HG02943 (cell line): ENCODE data around the gene HLCS.

Experiments
- ATAC-seq: cut with Tn5 transposase; IDR thresholded peaks from one replicate; pipeline ENCODE4 v1.9.1; 2021; ENCODE audit warnings: mild to moderate bottlenecking, low read depth, moderate library complexity; ENCODE audit not compliant: unreplicated experiment

The HLCS gene

DNA sequence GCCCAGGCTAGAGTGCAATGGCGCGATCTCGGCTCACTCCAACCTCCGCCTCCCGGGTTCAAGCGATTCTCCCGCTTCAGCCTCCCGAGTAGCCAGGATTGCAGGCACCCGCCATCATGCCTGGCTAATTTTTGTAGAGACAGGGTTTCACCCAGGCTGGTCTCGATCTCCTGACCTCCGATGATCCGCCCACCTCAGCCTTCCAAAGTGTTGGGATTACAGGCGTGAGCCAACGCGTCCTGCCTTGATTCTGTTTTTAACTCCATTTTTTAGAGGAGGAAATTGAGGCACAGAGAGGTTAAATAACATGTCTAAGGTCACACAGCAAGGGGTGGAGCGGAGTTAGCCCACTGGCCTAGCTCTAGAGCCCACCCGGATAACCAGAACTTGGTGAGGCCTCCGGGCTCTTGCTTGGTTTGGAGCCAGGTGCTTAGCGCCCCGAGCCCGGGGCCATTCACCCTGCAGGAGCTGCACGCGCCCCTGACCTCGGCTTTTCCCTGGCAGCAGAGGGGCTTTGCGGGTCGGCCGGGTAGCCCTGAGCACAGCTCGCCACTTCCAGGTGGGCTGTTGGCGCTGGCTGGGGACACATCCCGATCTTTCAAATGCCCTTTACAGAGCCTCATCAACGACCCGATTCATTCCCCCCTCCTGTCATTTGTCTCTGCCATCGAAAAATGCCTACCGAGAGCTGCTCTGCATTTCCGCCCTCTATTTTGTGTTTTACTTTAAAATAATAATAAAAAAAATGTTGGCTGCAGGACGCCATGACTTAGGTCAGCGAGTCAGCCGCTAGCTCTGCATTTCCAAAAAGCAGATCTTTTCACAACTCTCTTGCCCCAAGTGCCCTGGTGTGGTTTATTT is 256.4 kb downstream of the HLCS start:
- no peak for ATAC-seq

DNA sequence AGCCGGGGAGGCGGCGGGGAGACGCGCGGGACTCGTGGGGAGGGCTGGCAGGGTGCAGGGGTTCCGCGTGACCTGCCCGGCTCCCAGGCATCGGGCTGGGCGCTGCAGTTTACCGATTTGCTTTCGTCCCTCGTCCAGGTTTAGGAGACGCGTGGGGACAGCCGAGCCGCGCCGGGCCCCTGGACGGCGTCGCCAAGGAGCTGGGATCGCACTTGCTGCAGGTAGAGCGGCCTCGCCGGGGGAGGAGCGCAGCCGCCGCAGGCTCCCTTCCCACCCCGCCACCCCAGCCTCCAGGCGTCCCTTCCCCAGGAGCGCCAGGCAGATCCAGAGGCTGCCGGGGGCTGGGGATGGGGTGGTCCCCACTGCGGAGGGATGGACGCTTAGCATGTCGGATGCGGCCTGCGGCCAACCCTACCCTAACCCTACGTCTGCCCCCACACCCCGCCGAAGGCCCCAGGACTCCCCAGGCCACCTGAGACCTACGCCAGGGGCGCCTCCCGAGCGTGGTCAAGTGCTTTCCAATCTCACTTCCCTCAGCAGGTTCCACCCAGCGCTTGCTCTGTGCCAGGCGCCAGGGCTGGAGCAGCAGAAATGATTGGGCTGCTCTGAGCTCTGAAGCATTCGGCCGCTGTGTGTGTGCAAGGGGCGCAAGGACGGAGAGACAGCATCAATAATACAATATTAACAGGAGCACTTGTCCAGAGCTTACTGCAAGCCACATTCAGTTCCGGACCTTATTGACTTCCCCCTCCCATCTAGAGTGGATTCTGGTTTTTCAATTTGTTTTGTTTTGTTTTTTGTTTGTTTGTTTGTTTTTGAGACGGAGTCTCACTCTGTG is 257.2 kb downstream of the HLCS start:
- no peak for ATAC-seq

DNA sequence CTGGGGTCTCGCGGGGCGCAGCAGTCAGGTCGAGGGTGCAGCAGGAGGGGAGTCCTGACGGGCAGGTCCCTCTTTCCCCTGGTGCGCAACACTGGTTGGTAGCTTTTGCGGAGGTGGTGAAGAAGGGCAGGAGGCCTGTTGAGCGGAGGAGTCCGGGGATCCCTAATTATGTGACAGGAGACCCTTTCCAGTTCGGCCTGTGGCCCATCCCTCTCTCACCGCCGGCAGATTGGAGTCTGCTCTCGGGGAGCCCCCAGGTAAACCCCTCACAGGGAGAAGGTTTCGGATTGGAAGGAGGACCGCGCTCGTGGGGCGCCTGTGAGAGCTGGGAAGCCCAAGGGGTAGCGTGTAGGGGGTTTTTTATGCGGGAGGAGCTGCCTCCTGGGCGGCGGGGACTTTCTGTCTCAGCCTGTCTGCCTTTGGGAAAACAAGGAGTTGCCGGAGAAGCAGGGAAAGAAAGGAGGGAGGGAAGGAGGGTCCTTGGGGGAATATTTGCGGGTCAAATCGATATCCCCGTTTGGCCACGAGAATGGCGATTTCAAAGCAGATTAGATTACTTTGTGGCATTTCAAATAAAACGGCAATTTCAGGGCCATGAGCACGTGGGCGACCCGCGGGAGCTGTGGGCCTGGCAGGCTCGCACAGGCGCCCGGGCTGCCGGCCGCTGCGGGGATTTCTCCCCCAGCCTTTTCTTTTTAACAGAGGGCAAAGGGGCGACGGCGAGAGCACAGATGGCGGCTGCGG is 258.0 kb downstream of the HLCS start:
- no peak for ATAC-seq

DNA sequence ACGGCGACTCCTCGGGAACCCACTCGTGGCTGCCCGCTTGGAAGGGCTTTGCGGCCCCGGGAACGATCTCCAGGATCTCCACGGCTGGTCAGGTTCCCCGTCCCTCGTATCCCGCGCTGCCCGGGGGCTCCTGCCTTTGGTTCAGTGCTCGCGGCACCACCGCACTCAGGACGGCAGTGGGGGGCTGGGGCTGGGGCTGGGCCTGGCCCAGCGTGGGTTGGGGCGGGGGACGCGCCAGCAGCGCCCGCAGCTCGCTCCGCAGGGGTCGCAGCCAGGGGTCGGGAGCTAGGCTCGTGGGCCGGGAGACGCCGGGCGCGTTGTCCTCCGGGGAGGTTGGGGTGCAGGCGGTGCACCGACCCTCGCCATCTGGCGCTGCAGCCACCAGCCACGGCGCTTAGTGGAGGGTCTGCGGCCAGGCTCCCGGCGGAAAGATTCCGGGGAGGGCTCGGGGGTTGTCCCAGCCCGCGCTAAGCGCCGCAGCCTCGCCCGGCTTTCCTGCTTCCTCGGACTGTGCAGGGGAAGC is 258.6 kb downstream of the HLCS start:
- no peak for ATAC-seq

DNA sequence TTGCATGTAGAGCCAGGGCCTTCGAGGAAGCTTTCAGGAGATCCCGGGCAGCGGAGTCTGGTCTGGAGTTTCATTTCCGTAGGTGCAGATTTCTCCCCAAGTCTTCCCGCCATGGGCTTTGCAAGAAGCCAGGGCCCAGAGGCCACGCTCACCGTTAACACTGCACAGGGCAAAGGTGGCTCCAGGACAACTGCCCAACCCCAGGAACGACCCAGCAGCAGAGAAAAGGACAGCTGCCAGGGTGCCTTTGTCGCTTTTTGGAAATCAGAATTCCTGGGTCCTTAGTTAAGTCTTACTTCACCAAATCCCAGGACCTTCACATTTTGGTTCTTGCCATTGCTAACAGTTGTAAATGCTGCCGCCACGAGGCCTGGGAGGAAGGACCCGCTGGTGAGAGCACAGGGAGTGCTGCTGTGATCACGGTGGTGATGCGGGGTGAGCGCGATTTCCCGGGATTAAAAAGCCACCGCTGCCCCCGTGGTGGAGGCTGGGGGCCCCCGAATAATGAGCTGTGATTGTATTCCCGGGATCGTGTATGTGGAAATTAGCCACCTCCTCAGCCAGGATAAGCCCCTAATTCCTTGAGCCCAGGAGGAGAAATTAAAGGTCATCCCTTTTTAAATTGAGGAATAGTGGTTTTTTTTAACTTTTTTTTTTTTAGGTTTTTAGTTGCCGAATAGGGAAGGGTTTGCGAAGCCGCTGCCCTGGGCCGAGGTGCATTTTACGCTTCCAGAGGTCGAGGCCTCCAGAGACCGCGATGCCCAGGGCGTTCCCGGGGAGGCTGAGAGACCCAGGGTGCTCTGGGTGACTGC is 259.3 kb downstream of the HLCS start:
- no peak for ATAC-seq

DNA sequence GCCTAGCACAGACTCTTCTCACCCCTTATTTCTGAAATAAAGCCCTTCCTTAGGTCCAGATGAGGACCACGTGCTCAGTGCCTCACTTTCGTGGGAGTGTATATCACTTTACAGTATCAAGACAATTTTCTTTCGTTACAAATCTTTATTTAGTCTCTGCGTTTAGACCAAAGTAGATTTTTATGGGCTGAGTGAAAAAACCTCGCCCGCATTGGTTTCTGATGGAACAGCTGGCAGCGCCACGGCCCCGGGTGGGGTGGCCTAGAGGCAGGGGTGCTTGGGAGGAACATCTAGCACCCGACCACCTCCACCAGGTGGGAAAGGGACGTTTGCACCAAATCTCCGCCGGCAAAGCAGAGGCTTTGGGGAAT is 260.0 kb downstream of the HLCS start:
- no peak for ATAC-seq

DNA sequence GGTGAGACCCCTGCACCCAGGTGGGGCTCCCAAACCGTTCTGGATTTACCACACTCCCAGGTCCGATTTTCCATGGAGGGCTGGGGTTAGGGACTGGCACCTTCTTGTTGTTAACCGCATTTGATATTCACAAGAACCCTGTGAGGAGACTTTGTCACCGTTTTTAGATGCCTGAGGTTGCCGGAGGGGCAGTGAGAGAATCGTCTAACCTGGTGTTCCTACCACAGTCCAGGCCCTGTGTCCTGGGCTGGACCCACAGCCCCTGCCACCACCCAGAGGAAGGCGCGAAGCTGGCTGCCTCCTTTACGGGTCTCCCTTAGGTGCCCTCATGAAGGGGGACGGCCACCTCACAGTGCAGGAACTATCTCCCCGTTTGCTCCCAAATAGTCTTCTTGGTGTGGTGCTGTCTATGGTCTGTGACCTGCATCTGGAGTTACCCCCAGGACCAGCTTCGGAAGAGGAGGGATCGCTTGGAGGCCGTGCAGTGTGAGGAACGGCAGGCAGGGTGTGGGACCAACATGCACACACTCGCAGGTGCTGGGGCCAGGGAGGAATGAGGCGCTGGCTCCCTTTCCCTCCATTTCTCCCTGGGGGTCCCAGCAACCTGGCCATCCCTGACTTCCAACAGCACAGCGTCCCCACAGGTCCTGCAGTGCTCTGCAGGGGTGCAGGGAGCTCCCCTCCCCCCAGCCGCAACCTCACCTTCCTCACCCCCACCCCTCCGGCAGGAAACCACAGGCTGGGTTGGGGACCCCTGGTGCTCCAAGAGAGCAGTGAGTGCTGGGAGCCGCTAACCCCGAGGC is 260.6 kb downstream of the HLCS start:
- ATAC-seq: no peak

DNA sequence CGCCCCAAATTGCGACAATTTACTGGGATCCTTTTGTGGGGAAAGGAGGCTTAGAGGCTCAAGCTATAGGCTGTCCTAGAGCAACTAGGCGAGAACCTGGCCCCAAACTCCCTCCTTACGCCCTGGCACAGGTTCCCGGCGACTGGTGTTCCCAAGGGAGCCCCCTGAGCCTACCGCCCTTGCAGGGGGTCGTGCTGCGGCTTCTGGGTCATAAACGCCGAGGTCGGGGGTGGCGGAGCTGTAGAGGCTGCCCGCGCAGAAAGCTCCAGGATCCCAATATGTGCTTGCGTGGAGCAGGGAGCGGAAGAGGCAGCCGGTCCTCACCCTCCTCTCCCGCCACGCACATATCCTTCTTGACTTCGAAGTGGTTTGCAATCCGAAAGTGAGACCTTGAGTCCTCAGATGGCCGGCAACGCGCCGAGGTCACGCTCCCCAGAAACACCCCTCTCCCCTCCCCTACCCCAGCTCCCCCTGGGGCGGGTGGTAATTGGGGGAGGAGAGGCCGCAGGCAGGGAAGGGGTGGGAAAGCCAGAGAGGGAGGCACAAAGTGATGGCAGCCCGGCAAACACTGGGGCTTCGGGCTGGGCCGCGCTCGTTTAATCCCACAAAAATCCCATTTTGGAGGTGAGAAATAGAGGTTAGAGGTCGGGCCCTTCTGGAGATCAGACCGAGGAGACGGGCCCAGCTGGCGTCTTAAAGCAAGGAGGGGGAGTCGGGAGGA is 261.4 kb downstream of the HLCS start:
- ATAC-seq: no peak

DNA sequence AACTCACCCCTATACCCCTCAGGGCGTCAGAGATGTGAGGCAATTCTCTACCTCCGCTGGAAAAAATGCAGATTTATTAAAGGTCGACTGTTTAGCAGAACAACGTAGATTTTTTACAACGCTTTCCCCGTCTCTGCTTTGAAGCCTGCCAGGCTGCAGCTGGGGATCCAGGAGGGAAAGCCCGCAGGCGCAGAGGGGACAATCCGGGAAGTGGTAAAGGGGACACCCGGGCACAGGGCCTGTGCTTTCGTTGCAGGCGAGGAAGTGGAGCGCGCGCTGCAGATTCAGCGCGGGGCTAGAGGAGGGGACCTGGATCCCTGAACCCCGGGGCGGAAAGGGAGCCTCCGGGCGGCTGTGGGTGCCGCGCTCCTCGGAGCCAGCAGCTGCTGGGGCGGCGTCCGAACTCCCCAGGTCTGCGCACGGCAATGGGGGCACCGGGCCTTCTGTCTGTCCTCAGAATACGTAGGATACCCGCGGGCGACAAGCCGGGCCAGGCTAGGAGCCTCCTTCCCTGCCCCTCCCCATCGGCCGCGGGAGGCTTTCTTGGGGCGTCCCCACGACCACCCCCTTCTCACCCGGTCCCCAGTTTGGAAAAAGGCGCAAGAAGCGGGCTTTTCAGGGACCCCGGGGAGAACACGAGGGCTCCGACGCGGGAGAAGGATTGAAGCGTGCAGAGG is 262.1 kb downstream of the HLCS start:
- ATAC-seq: no peak

DNA sequence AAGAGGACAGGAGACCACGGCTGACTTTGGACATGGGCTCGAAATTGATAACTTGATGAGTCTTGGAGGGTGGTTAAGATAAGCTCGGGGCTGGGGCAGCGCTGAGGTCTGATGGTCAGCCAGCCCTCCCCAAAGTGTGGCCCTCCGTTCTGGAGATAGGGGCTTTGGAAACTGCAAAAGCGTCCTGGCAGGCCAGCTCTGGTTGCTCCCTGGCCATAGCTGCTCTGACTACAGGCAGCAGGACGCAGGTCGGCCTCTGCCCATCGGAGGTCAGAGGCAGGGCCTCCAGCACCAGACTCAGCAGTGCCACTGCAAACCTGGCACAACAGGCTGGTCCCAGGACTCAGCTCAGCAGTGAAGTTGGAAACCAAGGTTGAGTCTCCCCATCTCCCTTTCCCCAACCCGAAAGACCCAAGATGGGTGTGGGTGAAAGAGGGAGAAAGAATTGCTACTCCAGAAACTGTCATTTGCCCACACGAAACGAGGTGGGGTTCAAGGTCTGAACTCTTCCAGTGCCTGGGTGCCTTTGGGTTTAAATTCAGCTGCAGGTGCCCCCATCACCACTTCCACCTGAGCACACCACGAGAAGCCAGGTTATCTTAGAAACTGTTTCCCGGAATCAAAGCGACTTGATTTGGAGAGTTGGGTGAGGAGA is 262.7 kb downstream of the HLCS start:
- ATAC-seq: no peak

DNA sequence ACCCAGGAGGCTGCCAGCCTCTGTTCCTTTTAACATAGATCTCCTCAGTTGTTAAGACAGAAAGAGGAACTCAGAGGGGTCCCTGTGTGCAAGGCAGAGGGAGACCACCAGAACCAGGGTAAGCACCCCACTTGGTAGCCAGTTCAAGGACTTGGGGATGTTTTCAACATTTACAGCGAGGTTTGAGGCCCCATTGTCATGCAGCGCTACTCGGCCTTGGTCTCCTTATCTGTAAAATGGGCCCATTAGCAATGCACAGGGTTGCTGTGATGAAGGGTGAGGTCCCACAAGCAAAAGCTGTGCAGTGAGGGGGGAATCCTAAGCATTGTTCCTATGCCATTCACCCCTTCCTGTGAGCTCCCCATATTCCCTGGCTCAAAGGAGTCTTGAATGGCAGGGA is 263.3 kb downstream of the HLCS start:
- no peak for ATAC-seq

DNA sequence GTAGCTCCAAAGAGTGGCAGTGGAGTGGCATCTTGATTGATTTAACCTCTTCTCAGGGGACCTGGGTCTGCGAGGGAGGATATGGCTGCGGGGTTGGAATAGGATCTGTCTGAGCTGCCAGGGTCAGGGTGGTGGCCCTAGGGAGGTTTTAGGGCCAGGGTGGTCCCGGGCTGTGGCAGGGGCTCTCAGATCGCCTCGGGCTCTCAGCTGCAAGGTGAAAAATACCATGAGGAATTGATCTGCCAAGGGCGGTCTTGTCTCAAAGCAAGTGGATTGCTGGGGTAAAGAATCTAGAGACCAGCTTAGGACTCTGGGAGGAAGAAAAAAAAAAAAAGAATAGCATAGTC is 263.9 kb downstream of the HLCS start:
- no peak for ATAC-seq

DNA sequence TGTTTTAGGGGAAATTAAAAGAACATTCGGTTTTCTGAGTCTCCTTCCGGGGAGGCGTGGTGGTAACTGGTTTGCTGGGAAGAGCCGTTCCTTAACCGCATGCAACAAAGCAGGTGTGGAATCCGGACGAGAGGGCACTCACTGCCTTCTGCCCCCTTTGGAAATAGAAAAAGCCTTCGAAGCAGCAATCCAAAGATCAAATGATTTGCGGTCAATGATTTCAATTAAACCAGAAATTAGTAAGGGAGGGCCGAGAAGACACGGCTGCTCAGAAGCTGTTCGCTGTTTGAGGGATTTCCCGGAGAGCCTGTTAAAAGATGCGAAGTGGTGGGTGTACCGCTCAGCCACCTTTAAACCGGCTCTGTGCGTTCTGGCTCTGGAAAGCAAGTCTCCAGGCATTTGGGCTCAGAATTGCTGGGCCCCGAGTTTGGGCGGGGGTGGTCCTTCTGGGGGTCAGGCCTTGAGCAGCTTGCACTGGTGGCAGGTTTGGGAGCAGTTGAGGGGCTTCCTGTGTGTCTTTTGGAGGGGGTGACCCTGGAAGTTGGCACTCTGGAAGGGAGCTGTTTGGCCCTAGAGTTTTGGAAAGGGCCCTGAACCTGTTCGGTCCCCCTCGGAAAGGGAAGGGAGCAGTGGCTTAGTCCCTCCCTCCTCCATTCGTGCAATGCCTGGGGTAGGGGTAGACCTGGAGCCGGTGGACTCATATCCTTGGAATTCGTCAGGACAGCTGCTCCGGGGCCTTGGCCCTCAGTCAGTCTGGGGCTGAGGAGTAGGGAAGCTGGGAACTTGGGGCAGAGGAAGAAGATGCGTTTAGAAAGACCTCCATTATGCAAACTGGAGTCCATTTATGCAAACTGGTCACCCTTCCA is 264.5 kb downstream of the HLCS start:
- ATAC-seq: no peak

DNA sequence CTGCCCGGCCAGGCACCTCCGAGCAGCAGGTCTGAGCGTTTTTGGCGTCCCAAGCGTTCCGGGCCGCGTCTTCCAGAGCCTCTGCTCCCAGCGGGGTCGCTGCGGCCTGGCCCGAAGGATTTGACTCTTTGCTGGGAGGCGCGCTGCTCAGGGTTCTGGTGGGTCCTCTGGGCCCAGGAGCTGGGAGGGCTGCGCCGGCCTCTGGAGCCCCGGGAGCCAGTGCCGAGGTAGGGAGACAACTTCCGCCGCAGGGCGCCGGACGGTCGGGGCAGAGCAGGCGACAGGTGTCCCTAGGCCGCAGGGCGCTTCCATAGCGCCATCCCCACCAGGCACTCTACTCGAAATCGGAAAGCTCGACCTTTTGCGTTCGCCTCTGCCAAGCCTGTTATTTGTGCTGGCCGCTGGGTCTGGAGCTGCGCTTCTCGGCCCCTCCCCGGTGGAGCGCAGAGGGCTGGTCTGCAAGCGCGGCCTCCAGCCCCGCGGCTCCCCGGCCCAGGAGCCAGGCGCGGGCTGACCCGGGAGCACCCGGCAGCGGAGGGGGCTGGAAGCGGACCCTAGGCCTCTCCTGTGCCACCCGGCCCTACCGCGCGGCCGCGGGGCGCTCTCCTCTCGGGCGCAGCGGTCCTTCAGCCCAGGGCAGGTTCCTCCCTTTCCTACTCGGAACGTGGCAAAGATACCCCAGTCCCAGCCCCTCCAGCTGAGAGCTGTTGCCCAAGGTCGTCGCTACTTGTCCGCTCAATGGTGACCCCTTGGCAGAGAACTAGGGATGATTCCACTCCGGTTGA is 265.3 kb downstream of the HLCS start:
- no peak for ATAC-seq
